ENCODE data around the gene CCSER1. TPM values are rescaled to one million over a fixed set of nuclear protein-coding genes. Genes with fewer than 3 reads are reported as not detected.

CCSER1 gene
- total and polyA plus RNA-seq, 9 donors: 0.21 to 8.3 (median 3.2) TPM

DNA sequence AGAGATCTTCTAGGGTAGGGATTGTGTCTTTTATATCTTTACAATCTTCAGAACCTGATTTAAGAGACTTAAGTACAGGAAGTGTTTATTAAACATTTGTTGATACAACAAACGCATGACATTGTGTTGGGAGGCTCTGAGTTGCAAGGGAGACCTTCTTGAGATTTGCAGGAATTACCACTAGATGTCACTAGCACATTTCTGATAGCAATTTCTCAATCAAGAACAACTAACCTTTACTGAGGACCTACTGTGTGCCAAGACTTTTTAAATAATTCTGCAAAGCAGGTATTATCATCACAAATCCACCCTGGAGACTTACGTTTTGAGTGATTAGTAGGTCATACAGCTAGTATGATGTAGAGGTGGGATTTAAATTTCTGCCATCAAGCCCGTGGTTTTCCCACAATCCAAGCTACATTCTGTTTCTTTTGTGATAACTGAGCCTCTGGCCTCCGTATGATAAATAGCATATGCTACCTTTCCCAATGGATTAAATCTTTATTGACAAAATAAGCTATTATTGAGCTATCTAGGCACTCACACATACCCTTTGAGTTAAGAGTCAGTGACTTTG, 986.0 kb downstream of the CCSER1 start:
- intact Hi-C loops (cut with DNase I): no loop called here
- no peaks in the 10 kb centered on the region for H3K27me3 ChIP-seq
- no peak overlapping the region for H3K27ac ChIP-seq
- no peak for TF ChIP-seq EP300 (IDR thresholded peaks at IDR 0.05)
- no peak for TF ChIP-seq POLR2A (IDR thresholded peaks at IDR 0.05)
- TF ChIP-seq, protein P1, sequence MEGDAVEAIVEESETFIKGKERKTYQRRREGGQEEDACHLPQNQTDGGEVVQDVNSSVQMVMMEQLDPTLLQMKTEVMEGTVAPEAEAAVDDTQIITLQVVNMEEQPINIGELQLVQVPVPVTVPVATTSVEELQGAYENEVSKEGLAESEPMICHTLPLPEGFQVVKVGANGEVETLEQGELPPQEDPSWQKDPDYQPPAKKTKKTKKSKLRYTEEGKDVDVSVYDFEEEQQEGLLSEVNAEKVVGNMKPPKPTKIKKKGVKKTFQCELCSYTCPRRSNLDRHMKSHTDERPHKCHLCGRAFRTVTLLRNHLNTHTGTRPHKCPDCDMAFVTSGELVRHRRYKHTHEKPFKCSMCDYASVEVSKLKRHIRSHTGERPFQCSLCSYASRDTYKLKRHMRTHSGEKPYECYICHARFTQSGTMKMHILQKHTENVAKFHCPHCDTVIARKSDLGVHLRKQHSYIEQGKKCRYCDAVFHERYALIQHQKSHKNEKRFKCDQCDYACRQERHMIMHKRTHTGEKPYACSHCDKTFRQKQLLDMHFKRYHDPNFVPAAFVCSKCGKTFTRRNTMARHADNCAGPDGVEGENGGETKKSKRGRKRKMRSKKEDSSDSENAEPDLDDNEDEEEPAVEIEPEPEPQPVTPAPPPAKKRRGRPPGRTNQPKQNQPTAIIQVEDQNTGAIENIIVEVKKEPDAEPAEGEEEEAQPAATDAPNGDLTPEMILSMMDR (IDR thresholded peaks at IDR 0.05): no peak
- H3K9me3 ChIP-seq: no peaks in the 10 kb centered on the region
- H3K36me3 ChIP-seq: no peaks in the 10 kb centered on the region
- H3K4me3 ChIP-seq: no peak overlapping the region
- no peaks in the 10 kb centered on the region for H3K4me1 ChIP-seq (ENCODE audit: insufficient read depth)
- no peak for DNase-seq
- WGBS, 3 donors: 46 to 69% (median 50%) methylated on average over 4 of the region's 4 CpGs

DNA sequence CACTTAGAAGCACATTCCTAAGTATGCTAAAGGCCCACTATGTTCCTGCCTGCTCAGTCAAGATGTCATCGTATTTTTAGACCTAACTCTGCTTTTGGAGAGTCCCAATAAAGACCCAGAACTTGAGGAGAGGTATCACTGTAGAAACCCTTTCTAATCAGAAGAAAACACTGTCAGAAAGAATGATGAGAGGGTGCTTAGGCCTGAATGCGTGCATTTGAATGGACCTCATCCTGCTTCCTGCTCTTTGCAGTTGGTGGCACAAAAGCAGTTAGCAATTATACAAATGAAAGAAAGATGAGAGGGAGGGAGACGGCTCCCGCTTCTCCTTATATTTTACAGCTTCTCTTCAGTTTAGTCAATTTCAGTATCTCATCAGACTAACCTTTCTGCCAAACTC, 987.2 kb downstream of the CCSER1 start:
- no peak overlapping the region for H3K27ac ChIP-seq
- H3K36me3 ChIP-seq: no peaks in the 10 kb centered on the region
- no peaks in the 10 kb centered on the region for H3K27me3 ChIP-seq
- no peak for DNase-seq
- WGBS, 3 donors: 88 to 95% (median 90%) methylated on average over 4 of the region's 4 CpGs
- no peaks in the 10 kb centered on the region for H3K4me1 ChIP-seq (ENCODE audit: insufficient read depth)
- H3K4me3 ChIP-seq: no peak overlapping the region
- TF ChIP-seq EP300 (IDR thresholded peaks at IDR 0.05): no peak
- no peaks in the 10 kb centered on the region for H3K9me3 ChIP-seq
- intact Hi-C loops (cut with DNase I): no loop called here

DNA sequence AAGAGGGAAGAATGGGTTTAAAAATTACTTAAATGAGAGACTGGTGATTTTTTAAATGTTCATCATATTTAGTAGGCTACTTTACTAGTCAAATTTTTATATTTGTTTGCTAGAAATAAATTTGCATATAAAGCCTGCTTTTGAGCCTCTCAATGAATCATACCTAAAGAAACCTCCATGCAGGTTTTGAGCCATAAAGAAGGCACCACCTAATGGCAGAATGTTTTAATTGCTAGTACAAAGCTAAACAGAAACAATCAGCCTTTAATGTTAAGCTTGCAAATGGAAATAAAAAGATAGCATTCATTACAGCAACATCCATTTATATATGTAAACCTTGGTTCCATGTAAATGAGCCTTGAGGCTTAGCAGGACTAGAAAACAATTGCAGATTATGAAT, 989.7 kb downstream of the CCSER1 start:
- Histone ChIP-seq H3K4me3 (no peak overlapping the region), H3K4me1 (ENCODE audit: insufficient read depth) (no peaks in the 10 kb centered on the region), H3K27me3 (no peaks in the 10 kb centered on the region), H3K9me3 (no peaks in the 10 kb centered on the region), H3K36me3 (no peaks in the 10 kb centered on the region), H3K27ac (no peak overlapping the region)
- TF ChIP-seq, protein P1 (IDR thresholded peaks at IDR 0.05): no peak
- no peak for TF ChIP-seq POLR2A (IDR thresholded peaks at IDR 0.05)
- TF ChIP-seq EP300 (IDR thresholded peaks at IDR 0.05): no peak
- intact Hi-C loops (cut with DNase I): no loop called here
- no peak for DNase-seq

DNA sequence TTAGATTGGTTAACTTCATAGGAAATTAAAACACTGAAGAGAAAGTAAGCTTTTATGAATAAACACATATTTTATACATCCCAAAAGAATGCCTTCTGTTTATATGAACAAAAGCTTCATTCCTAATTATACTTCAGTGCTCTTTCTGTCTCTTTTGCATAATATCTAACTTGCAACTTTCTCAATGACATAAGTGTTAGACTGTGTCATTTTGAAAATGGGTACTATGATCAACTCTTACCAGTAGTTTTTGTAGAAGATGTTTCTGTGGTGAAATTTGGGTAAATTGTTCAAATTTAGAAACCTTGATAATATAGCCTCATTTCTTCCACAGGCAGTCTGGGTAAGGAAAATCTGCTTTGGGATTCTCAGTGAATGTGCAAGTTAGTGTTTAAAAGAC, 991.4 kb downstream of the CCSER1 start:
- H3K4me3 ChIP-seq: no peak overlapping the region
- intact Hi-C loops (cut with DNase I): no loop called here
- no peak for DNase-seq
- TF ChIP-seq, protein P1 (IDR thresholded peaks at IDR 0.05): no peak
- no peak for TF ChIP-seq POLR2A (IDR thresholded peaks at IDR 0.05)
- TF ChIP-seq EP300 (IDR thresholded peaks at IDR 0.05): no peak
- no peak overlapping the region for H3K27ac ChIP-seq
- no peaks in the 10 kb centered on the region for H3K27me3 ChIP-seq
- no peaks in the 10 kb centered on the region for H3K36me3 ChIP-seq
- no peaks in the 10 kb centered on the region for H3K9me3 ChIP-seq
- H3K4me1 ChIP-seq (ENCODE audit: insufficient read depth): no peaks in the 10 kb centered on the region

DNA sequence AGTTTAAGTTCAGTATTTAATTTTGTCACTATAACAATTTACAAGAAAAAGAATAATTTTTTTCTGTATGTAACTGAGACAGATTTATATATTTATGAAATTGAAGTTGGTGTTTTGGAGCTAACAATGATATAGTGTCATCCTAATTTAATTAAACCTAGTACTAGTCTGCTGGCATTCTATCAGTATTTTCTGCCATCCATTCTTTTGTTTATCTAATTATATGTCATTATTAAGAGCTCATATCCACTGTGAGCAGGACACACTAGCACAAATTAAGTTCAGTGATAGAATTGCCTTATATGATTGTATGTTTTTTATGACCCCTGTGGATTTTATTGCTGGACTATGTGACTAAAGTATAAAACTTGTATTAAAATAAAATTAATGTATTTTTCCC, 996.5 kb downstream of the CCSER1 start:
- intact Hi-C loops (cut with DNase I): no loop called here
- Histone ChIP-seq H3K9me3 (no peaks in the 10 kb centered on the region), H3K4me1 (ENCODE audit: insufficient read depth) (no peaks in the 10 kb centered on the region), H3K4me3 (no peak overlapping the region), H3K27ac (no peak overlapping the region), H3K36me3 (no peaks in the 10 kb centered on the region), H3K27me3 (no peaks in the 10 kb centered on the region)
- no peak for DNase-seq
- TF ChIP-seq, protein P1 (IDR thresholded peaks at IDR 0.05): no peak
- TF ChIP-seq EP300 (IDR thresholded peaks at IDR 0.05) (no peak), POLR2A (IDR thresholded peaks at IDR 0.05) (no peak)
